ENCODE results near the gene WNK1. TPM values are rescaled to one million over a fixed set of nuclear protein-coding genes. Genes with fewer than 3 reads are reported as not detected.

The WNK1 gene
- total RNA-seq, 6 experiments from 2014 or later: 79.5 to 106 (median 94.3) TPM

DNA sequence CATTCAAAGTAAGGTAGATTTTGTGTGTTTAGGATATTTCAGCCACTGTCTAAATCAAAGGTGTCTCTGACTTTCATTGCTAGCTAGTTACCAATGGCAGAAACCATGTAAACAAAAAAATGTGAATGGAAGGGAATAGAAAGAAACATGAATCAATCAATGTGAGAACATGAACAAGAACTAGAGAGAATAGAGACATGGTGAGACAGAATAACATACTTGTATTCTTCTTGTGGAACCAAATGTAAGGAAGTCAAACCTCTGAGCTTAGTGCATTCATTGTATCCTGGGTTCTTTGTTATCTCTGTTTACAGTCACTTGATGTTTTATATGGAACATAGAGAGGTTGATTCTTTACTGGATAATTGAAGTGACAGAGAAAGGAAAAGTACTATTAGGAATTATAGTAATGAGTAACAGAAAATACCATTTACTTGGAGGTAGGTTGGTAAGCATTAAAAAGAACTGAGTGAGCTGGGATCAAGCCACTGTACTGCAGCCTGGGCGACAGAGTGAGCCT, 2.6 kb upstream of the WNK1 start:
- H3K27me3 Mint-ChIP-seq (ENCODE audit: insufficient read depth): peaks cover 4% of the 10 kb centered on the region
- TF ChIP-seq, protein P1, sequence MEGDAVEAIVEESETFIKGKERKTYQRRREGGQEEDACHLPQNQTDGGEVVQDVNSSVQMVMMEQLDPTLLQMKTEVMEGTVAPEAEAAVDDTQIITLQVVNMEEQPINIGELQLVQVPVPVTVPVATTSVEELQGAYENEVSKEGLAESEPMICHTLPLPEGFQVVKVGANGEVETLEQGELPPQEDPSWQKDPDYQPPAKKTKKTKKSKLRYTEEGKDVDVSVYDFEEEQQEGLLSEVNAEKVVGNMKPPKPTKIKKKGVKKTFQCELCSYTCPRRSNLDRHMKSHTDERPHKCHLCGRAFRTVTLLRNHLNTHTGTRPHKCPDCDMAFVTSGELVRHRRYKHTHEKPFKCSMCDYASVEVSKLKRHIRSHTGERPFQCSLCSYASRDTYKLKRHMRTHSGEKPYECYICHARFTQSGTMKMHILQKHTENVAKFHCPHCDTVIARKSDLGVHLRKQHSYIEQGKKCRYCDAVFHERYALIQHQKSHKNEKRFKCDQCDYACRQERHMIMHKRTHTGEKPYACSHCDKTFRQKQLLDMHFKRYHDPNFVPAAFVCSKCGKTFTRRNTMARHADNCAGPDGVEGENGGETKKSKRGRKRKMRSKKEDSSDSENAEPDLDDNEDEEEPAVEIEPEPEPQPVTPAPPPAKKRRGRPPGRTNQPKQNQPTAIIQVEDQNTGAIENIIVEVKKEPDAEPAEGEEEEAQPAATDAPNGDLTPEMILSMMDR (IDR thresholded peaks at IDR 0.05): no peak
- DNase-seq: no peak
- H3K27ac Mint-ChIP-seq: peak overlapping the region; percentile 1; the same call in 1 of the 2 replicates
- H3K9me3 Mint-ChIP-seq: no peaks in the 10 kb centered on the region
- no peak overlapping the region; the same call in 1 of the 2 replicates for H3K4me3 Mint-ChIP-seq
- H3K36me3 Mint-ChIP-seq (ENCODE audit: low read depth): peaks cover 14% of the 10 kb centered on the region
- H3K4me1 Mint-ChIP-seq (ENCODE audit: low read depth): no peaks in the 10 kb centered on the region; the same call in 1 of the 2 replicates

DNA sequence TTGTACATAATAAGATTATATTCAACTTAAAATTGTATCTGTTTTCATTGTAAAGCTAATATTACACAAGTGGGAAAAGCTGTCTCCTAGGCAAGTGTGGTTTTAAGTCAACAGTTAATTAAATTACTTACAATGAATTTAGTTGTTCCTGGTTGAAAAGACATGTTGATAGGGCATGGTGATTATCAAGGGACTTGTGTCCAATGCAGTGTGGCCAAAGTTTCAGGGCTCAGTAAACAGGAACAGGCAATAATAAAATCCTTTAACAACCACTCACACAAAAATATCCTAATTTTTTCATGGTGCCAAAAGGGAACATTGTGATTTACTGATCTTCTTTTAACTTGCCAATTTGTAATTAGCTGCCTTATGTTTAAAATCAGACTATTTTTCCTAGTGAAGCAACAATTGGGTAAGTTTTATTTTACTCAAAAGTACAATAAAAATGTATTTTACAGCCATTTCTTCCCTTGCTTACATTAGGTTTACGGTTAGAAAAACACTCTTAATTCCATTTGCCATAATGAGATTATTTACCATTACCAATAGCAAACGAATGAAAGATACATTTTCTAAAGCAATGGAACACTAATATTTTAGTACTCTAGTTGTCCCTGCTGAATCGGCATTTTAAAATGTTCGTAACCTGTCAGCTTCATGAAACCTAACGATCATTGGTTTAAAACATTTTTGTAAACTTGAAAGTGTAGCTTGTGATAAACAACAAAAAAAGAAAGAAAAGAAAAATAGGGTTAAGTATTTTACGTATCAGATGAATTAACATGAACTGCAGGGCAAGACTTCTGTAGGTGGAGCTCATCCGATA, 1.8 kb upstream of the WNK1 start:
- Mint-ChIP-seq H3K9me3 (no peaks in the 10 kb centered on the region), H3K4me3 (no peak overlapping the region), H3K27me3 (ENCODE audit: insufficient read depth) (peaks cover 2% of the 10 kb centered on the region), H3K36me3 (ENCODE audit: low read depth) (peaks cover 20% of the 10 kb centered on the region), H3K4me1 (ENCODE audit: low read depth) (peaks cover 7% of the 10 kb centered on the region), H3K27ac (no peak overlapping the region)
- TF ChIP-seq, protein P1 (IDR thresholded peaks at IDR 0.05): no peak
- DNase-seq: no peak

DNA sequence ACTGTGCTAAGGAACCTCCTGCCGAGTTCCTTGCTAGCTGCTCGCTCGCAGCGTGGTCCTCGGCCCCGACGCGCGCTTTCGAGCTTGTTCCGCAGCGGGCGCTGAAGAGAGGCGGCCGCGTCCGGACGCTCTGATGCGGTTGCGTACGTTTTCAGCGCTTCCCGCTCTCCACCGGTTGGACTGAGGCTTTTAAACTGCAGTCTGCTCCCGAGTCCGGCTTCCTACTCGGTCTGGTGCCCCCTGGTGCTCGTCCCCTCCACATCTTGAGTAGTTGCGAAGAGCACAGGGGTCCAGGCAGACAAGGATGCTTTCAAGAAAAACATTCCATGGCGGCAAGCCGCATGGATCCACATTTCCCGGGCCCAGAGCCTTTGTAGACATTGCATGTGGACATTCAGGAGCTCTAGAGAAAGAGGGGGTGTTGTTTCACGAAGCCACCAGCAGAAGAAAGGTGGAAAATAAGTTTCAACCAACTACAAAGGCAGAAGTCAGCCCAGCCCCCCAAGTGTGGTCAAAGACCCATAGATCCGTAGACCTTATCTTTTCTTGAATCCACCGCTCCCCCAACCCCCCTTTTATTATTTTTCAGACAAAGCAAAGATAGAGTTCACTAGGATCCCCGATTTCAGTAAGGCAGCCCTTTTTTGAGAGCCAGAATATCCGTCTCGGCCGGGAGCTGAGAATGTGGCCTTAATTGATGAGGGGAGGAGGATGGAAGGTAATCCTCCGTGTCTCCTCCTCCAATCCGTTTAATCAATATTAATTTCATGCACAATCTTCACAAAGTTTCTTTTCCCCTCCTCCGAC, 984 bp upstream of the WNK1 start:
- H3K9me3 Mint-ChIP-seq: no peaks in the 10 kb centered on the region
- H3K27me3 Mint-ChIP-seq (ENCODE audit: insufficient read depth): peaks cover 2% of the 10 kb centered on the region
- peak; percentile 92 for DNase-seq
- no peak overlapping the region for H3K4me3 Mint-ChIP-seq
- no peak overlapping the region for H3K27ac Mint-ChIP-seq
- peaks cover 26% of the 10 kb centered on the region for H3K36me3 Mint-ChIP-seq (ENCODE audit: low read depth)
- TF ChIP-seq, protein P1 (IDR thresholded peaks at IDR 0.05): peak; percentile 86
- peaks cover 15% of the 10 kb centered on the region for H3K4me1 Mint-ChIP-seq (ENCODE audit: low read depth)

DNA sequence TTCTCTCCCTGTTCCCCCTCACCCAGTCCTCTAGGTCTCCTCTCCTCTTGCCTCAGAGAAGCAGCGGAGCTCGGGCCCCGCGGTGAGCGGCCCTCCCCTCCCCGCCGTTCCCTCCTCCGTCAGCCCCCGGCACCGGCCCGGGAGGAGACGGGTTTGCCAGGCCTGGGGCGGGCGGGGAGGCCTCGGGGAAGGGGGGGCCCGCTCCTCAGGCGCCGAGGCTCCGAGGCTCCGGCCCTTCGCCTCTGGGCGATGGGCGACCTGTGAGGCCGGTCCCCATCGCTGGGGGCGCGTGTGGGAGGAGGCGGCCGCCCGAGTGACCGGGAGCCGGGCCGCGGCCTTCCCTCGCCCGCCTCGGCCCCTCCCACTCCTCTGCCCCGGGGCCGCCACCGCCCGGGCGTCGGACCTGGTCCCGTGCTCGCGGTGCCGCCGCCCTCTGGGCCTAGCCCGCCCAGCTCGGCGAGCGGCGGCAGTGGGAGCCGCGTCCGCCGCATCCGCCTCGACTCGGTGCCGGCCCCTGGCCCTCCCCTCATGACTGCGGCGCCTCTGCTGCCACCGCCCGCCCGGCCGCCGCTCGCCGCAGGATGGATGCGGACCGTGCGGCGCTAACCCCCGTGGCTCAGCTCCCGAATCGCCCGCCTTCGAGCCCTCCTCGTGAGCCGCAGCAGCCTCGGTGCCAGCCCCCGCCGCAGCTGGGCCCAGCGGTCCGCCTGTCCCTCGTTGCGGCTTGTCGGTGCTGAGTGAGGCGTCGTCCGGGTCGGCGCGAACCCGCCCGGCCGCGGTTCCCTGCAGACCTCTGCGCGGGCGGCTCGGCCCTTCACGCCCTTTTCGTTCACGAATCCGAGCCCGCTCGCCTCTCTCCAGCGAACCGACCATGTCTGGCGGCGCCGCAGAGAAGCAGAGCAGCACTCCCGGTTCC, 574 bp downstream of the WNK1 start:
- H3K27ac Mint-ChIP-seq: peak overlapping the region; percentile 85
- H3K9me3 Mint-ChIP-seq: no peaks in the 10 kb centered on the region
- peaks cover 29% of the 10 kb centered on the region for H3K36me3 Mint-ChIP-seq (ENCODE audit: low read depth)
- TF ChIP-seq, protein P1 (IDR thresholded peaks at IDR 0.05): peak; percentile 55
- H3K4me3 Mint-ChIP-seq: peak overlapping the region; percentile 98
- H3K27me3 Mint-ChIP-seq (ENCODE audit: insufficient read depth): peaks cover 2% of the 10 kb centered on the region
- no peak for DNase-seq
- peaks cover 21% of the 10 kb centered on the region for H3K4me1 Mint-ChIP-seq (ENCODE audit: low read depth)

Data from HFFc6 (cell line).